ENCODE results near the gene TRIM46. TPM values are rescaled to one million over a fixed set of nuclear protein-coding genes. Genes with fewer than 3 reads are reported as not detected.
A peak's percentile ranks its signal among the peaks of the same experiment; 100 is the strongest.
"Not testable (repeated sequence)": the region's sequence is repeated elsewhere in the genome, so short reads cannot be mapped to it uniquely, and the experiment has no call there.

The TRIM46 gene
- total RNA-seq, 1 donor from 2014 or later: 10.7 TPM

- not testable (repeated sequence) for H3K4me3 Mint-ChIP-seq (ENCODE audit: unreplicated experiment); H3K27ac Mint-ChIP-seq (ENCODE audit: unreplicated experiment); H3K4me1 Mint-ChIP-seq (ENCODE audit: low read depth); H3K27me3 Mint-ChIP-seq (ENCODE audit: low read depth); DNase-seq (ENCODE audit: low spot score); H3K9me3 Mint-ChIP-seq (ENCODE audit: low read depth); H3K36me3 Mint-ChIP-seq (ENCODE audit: low read depth)
Observed at GRCh38 chr1:155164625-155165024, 9.0 kb upstream of the TRIM46 start.

GRCh38 chr1:155166051-155166470 is 7.6 kb upstream of the TRIM46 start:
- DNase-seq (ENCODE audit: low spot score): no peak
- no peak for TF ChIP-seq CTCF (IDR thresholded peaks at IDR 0.05)
- Mint-ChIP-seq H3K4me3 (ENCODE audit: unreplicated experiment) (no peak overlapping the region), H3K36me3 (ENCODE audit: low read depth) (peaks cover 12% of the 10 kb centered on the region), H3K4me1 (ENCODE audit: low read depth) (peaks cover 10% of the 10 kb centered on the region), H3K27ac (ENCODE audit: unreplicated experiment) (no peak overlapping the region), H3K27me3 (ENCODE audit: low read depth) (no peaks in the 10 kb centered on the region), H3K9me3 (ENCODE audit: low read depth) (no peaks in the 10 kb centered on the region)

GRCh38 chr1:155166471-155167165 is 7.0 kb upstream of the TRIM46 start:
- H3K9me3 Mint-ChIP-seq (ENCODE audit: low read depth): no peaks in the 10 kb centered on the region
- H3K27ac Mint-ChIP-seq (ENCODE audit: unreplicated experiment): peak overlapping the region; percentile 32
- no peaks in the 10 kb centered on the region for H3K27me3 Mint-ChIP-seq (ENCODE audit: low read depth)
- H3K4me1 Mint-ChIP-seq (ENCODE audit: low read depth): peaks cover 16% of the 10 kb centered on the region
- H3K4me3 Mint-ChIP-seq (ENCODE audit: unreplicated experiment): no peak overlapping the region
- no peak for DNase-seq (ENCODE audit: low spot score)
- peaks cover 12% of the 10 kb centered on the region for H3K36me3 Mint-ChIP-seq (ENCODE audit: low read depth)
- no peak for TF ChIP-seq CTCF (IDR thresholded peaks at IDR 0.05)

- Mint-ChIP-seq H3K9me3 (ENCODE audit: low read depth) (no peaks in the 10 kb centered on the region), H3K36me3 (ENCODE audit: low read depth) (peaks cover 13% of the 10 kb centered on the region), H3K4me1 (ENCODE audit: low read depth) (peaks cover 23% of the 10 kb centered on the region), H3K27ac (ENCODE audit: unreplicated experiment) (peak overlapping the region; percentile 4), H3K4me3 (ENCODE audit: unreplicated experiment) (peak overlapping the region; percentile 51), H3K27me3 (ENCODE audit: low read depth) (no peaks in the 10 kb centered on the region)
- TF ChIP-seq CTCF (IDR thresholded peaks at IDR 0.05): peak; percentile 84
- DNase-seq (ENCODE audit: low spot score): no peak
Observed at GRCh38 chr1:155167166-155168104, 6.2 kb upstream of the TRIM46 start.

- not testable (repeated sequence) for H3K9me3 Mint-ChIP-seq (ENCODE audit: low read depth); H3K27ac Mint-ChIP-seq (ENCODE audit: unreplicated experiment); DNase-seq (ENCODE audit: low spot score); H3K27me3 Mint-ChIP-seq (ENCODE audit: low read depth); H3K4me3 Mint-ChIP-seq (ENCODE audit: unreplicated experiment)
- Mint-ChIP-seq H3K4me1 (ENCODE audit: low read depth) (peaks cover 26% of the 10 kb centered on the region), H3K36me3 (ENCODE audit: low read depth) (peaks cover 13% of the 10 kb centered on the region)
Observed at GRCh38 chr1:155168105-155168445, 5.6 kb upstream of the TRIM46 start.

GRCh38 chr1:155168456-155169210 is 5.0 kb upstream of the TRIM46 start:
- Mint-ChIP-seq H3K27me3 (ENCODE audit: low read depth) (no peaks in the 10 kb centered on the region), H3K27ac (ENCODE audit: unreplicated experiment) (no peak overlapping the region), H3K4me1 (ENCODE audit: low read depth) (peaks cover 32% of the 10 kb centered on the region), H3K4me3 (ENCODE audit: unreplicated experiment) (no peak overlapping the region), H3K9me3 (ENCODE audit: low read depth) (no peaks in the 10 kb centered on the region), H3K36me3 (ENCODE audit: low read depth) (peaks cover 13% of the 10 kb centered on the region)
- DNase-seq (ENCODE audit: low spot score): no peak
- TF ChIP-seq CTCF (IDR thresholded peaks at IDR 0.05): no peak
